Karpas-422 (cell line): ENCODE results near the gene POMGNT1. TPM values are rescaled to one million over a fixed set of nuclear protein-coding genes. Genes with fewer than 3 reads are reported as not detected.
"Not testable (repeated sequence)": the region's sequence is repeated elsewhere in the genome, so short reads cannot be mapped to it uniquely, and the experiment has no call there.

Experiments used
- DNase-seq: peaks from one replicate; pipeline ENCODE4 v3.0.0-alpha.2; 2015
- H2AFZ ChIP-seq: fragments of 200-600 bp; sonication (generic); 2 replicates; pipeline ENCODE4 v1.6.1; 2014; ENCODE audit warnings: antibody characterized with exemption, low read length, mixed read lengths
- H3K27ac ChIP-seq: fragments of 200-600 bp; sonication (generic); 2 replicates; pipeline ENCODE4 v1.5.1; 2014; ENCODE audit warnings: mild to moderate bottlenecking, low read length, moderate library complexity
- H3K27me3 ChIP-seq: fragments of 200-600 bp; sonication (generic); 2 replicates; pipeline ENCODE4 v1.6.1; 2014; ENCODE audit warnings: low read length, mixed read lengths
- H3K36me3 ChIP-seq: fragments of 200-600 bp; sonication (generic); 2 replicates; pipeline ENCODE4 v1.6.1; 2014; ENCODE audit warnings: low read length, mixed read lengths; ENCODE audit not compliant: insufficient read depth
- H3K4me1 ChIP-seq: fragments of 200-600 bp; sonication (generic); 2 replicates; pipeline ENCODE4 v1.6.1; 2014; ENCODE audit warnings: mild to moderate bottlenecking, low read length, mixed read lengths
- H3K4me2 ChIP-seq: fragments of 200-600 bp; sonication (generic); 2 replicates; pipeline ENCODE4 v1.6.1; 2014; ENCODE audit warnings: low read length, low read depth, mild to moderate bottlenecking; ENCODE audit not compliant: poor library complexity, severe bottlenecking
- H3K4me3 ChIP-seq: fragments of 200-600 bp; sonication (generic); 2 replicates; pipeline ENCODE4 v1.5.1; 2014; ENCODE audit warnings: mild to moderate bottlenecking, antibody characterized with exemption, low read length, mixed read lengths
- H3K79me2 ChIP-seq: fragments of 200-600 bp; sonication (generic); 2 replicates; pipeline ENCODE4 v1.6.1; 2014; ENCODE audit warnings: mild to moderate bottlenecking, low read length, mixed read lengths
- H3K9ac ChIP-seq: fragments of 200-600 bp; sonication (generic); 2 replicates; pipeline ENCODE4 v1.6.0; 2014; ENCODE audit warnings: low read length
- H3K9me2 ChIP-seq: fragments of 200-600 bp; sonication (generic), shearing (Covaris generic); replicated peaks from 2 replicates; pipeline ENCODE4 v1.6.0; 2014; ENCODE audit warnings: mild to moderate bottlenecking, low read length, moderate library complexity; ENCODE audit not compliant: insufficient read depth
- H3K9me3 ChIP-seq: fragments of 300-700, 200-600 bp; sonication (generic); 2 replicates; pipeline ENCODE4 v1.6.1; 2014; ENCODE audit warnings: low read length, mixed read lengths
- H4K20me1 ChIP-seq: fragments of 200-600 bp; sonication (generic); 2 replicates; pipeline ENCODE4 v1.6.1; 2014; ENCODE audit warnings: mild to moderate bottlenecking, antibody characterized with exemption, low read length, low read depth; ENCODE audit not compliant: insufficient read depth
- total RNA-seq: library from RNA; depleted of rRNA; stranded (reverse); fragments of >200 nt; shearing (Covaris generic); gene quantifications from 2 replicates; pipeline ENCODE4 v1.2.3, GENCODE V29; 2014; ENCODE audit warnings: low replicate concordance

Gene POMGNT1
- total RNA-seq, 1 experiment from 2014 or later: 55.0 TPM

GRCh38 chr1:46241733-46242132 is 43.5 kb upstream of the POMGNT1 start:
- H3K79me2 ChIP-seq, H3K9ac ChIP-seq, H3K36me3 ChIP-seq, H4K20me1 ChIP-seq, H3K27ac ChIP-seq, H3K4me2 ChIP-seq, H3K9me3 ChIP-seq, H2AFZ ChIP-seq, H3K4me3 ChIP-seq, H3K9me2 ChIP-seq, H3K27me3 ChIP-seq, DNase-seq: not testable (repeated sequence)
- H3K4me1 ChIP-seq: peaks cover 15% of the 10 kb centered on the region

- not testable (repeated sequence) for H3K9me3 ChIP-seq, H3K27ac ChIP-seq, H3K4me2 ChIP-seq, H3K9ac ChIP-seq, H3K27me3 ChIP-seq, H4K20me1 ChIP-seq, H2AFZ ChIP-seq, H3K79me2 ChIP-seq, H3K4me3 ChIP-seq, DNase-seq, H3K36me3 ChIP-seq, H3K9me2 ChIP-seq, H3K4me1 ChIP-seq
Measured at GRCh38 chr1:46238865-46239264, 40.6 kb upstream of the POMGNT1 start.

- H3K4me3 ChIP-seq: no peak overlapping the region
Measured at GRCh38 chr1:46236882-46237281, 38.6 kb upstream of the POMGNT1 start.

GRCh38 chr1:46231231-46231630 is 33.0 kb upstream of the POMGNT1 start:
- not testable (repeated sequence) for H3K79me2 ChIP-seq, H2AFZ ChIP-seq, H3K4me3 ChIP-seq, H3K4me1 ChIP-seq, H4K20me1 ChIP-seq, DNase-seq, H3K27ac ChIP-seq, H3K27me3 ChIP-seq, H3K4me2 ChIP-seq, H3K9me3 ChIP-seq, H3K9ac ChIP-seq, H3K9me2 ChIP-seq, H3K36me3 ChIP-seq

More at GRCh38 chr1:46236882-46237281, 38.6 kb upstream of the POMGNT1 start:
- no peak for DNase-seq
- Histone ChIP-seq H3K9me3 (peaks cover 8% of the 10 kb centered on the region; the same call in 1 of the 2 replicates), H4K20me1 (no peaks in the 10 kb centered on the region), H3K9me2 (no peaks in the 10 kb centered on the region), H3K36me3 (no peaks in the 10 kb centered on the region), H2AFZ (no peak overlapping the region), H3K27me3 (no peaks in the 10 kb centered on the region), H3K4me2 (no peak overlapping the region), H3K79me2 (no peaks in the 10 kb centered on the region), H3K4me1 (no peaks in the 10 kb centered on the region), H3K27ac (no peak overlapping the region), H3K9ac (no peak overlapping the region)

DNA sequence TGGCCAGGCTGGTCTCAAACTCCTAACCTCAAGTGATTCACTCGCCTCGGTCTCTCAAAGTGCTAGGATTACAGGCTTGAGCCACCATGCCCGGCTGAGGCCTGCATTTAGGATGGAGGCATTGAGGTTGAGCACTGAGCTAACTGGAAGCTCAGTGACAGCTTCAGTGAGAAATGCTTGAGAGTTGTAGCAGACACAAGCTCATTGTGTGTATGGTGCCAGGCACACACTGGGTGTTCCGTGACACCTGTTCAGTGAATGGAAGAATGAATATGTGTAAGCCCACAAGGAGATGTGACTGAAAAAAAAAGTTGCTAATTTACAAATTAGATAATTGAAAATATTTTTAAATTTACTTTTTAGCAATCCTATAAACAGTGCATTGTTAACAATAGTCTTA is 26.7 kb upstream of the POMGNT1 start:
- no peaks in the 10 kb centered on the region for H4K20me1 ChIP-seq
- H3K9me3 ChIP-seq: no peaks in the 10 kb centered on the region
- H3K4me3 ChIP-seq: no peak overlapping the region
- H2AFZ ChIP-seq: no peak overlapping the region
- DNase-seq: no peak
- no peak overlapping the region for H3K27ac ChIP-seq
- no peaks in the 10 kb centered on the region for H3K9me2 ChIP-seq
- no peaks in the 10 kb centered on the region for H3K79me2 ChIP-seq
- H3K4me2 ChIP-seq: no peak overlapping the region
- H3K27me3 ChIP-seq: no peaks in the 10 kb centered on the region
- H3K4me1 ChIP-seq: peaks cover 3% of the 10 kb centered on the region; the same call in 1 of the 2 replicates
- H3K36me3 ChIP-seq: no peaks in the 10 kb centered on the region
- H3K9ac ChIP-seq: no peak overlapping the region

- Histone ChIP-seq H3K4me2 (no peak overlapping the region), H3K27ac (no peak overlapping the region), H4K20me1 (no peaks in the 10 kb centered on the region), H3K4me1 (peaks cover 3% of the 10 kb centered on the region; the same call in 1 of the 2 replicates), H2AFZ (0 out of 2 replicates have a peak overlapping the region, but pooled peaks have one; percentile 82), H3K4me3 (no peak overlapping the region), H3K36me3 (no peaks in the 10 kb centered on the region), H3K79me2 (no peaks in the 10 kb centered on the region), H3K9me3 (no peaks in the 10 kb centered on the region), H3K27me3 (no peaks in the 10 kb centered on the region), H3K9ac (0 out of 2 replicates have a peak overlapping the region, but pooled peaks have one; percentile 23), H3K9me2 (no peaks in the 10 kb centered on the region)
- peak; percentile 93 for DNase-seq
Measured at GRCh38 chr1:46223472-46223943, 25.3 kb upstream of the POMGNT1 start.

GRCh38 chr1:46223055-46223454 is 24.8 kb upstream of the POMGNT1 start:
- not testable (repeated sequence) for H3K79me2 ChIP-seq, H3K9me2 ChIP-seq, H3K36me3 ChIP-seq, DNase-seq, H3K4me3 ChIP-seq, H3K9ac ChIP-seq, H3K4me1 ChIP-seq, H3K27me3 ChIP-seq, H2AFZ ChIP-seq, H3K9me3 ChIP-seq, H3K4me2 ChIP-seq, H3K27ac ChIP-seq, H4K20me1 ChIP-seq

- peaks cover 3% of the 10 kb centered on the region; the same call in 1 of the 2 replicates for H3K4me1 ChIP-seq
- no peaks in the 10 kb centered on the region for H3K9me2 ChIP-seq
- H3K27ac ChIP-seq: no peak overlapping the region
- no peak for DNase-seq
- H3K4me3 ChIP-seq: no peak overlapping the region
- H3K36me3 ChIP-seq: no peaks in the 10 kb centered on the region
- H3K4me2 ChIP-seq: no peak overlapping the region
- H2AFZ ChIP-seq: no peak overlapping the region
- no peaks in the 10 kb centered on the region for H4K20me1 ChIP-seq
- H3K9ac ChIP-seq: no peak overlapping the region
- H3K79me2 ChIP-seq: no peaks in the 10 kb centered on the region
- H3K27me3 ChIP-seq: no peaks in the 10 kb centered on the region
- H3K9me3 ChIP-seq: no peaks in the 10 kb centered on the region
Measured at GRCh38 chr1:46221749-46222148, 23.5 kb upstream of the POMGNT1 start.

- Histone ChIP-seq H3K27ac (no peak overlapping the region), H3K9me2 (no peaks in the 10 kb centered on the region), H3K4me3 (no peak overlapping the region), H4K20me1 (no peaks in the 10 kb centered on the region), H2AFZ (0 out of 2 replicates have a peak overlapping the region, but pooled peaks have one; percentile 30), H3K9me3 (no peaks in the 10 kb centered on the region), H3K27me3 (no peaks in the 10 kb centered on the region), H3K4me2 (no peak overlapping the region), H3K36me3 (no peaks in the 10 kb centered on the region), H3K4me1 (peaks cover 3% of the 10 kb centered on the region; the same call in 1 of the 2 replicates), H3K9ac (no peak overlapping the region), H3K79me2 (no peaks in the 10 kb centered on the region)
- DNase-seq: peak; percentile 49
Measured at GRCh38 chr1:46220808-46221207, 22.6 kb upstream of the POMGNT1 start.
